Measurements from ENCODE around the gene KMT5B. TPM values are rescaled to one million over a fixed set of nuclear protein-coding genes. Genes with fewer than 3 reads are reported as not detected.

Gene KMT5B
- total RNA-seq, 1 experiment from 2014 or later, result 43.8 TPM

- Mint-ChIP-seq H3K36me3 (no peaks in the 10 kb centered on the region), H3K27ac (peak overlapping the region; percentile 46; the same call in 1 of the 2 replicates), H3K27me3 (ENCODE audit: low read depth) (no peaks in the 10 kb centered on the region), H3K4me1 (peaks cover 69% of the 10 kb centered on the region), H3K9me3 (no peaks in the 10 kb centered on the region), H3K4me3 (no peak overlapping the region)
- ChIA-PET CTCF (interaction anchor here (0.7 to 1.8 kb wide), 6 partner anchors 14 to 80 kb away, joined by 3 to 7 read pairs (median 4); no protein-coding TSS in a partner anchor), POLR2A (interaction anchor here (0.6 to 0.7 kb wide), 2 partner anchors 92 to 109 kb away, joined by 4 to 5 read pairs; no protein-coding TSS in a partner anchor)
- DNase-seq (ENCODE audit: low spot score), result no peak
- no peak for TF ChIP-seq ATF1 (CRISPR knock-in tag; IDR thresholded peaks at IDR 0.05)
- no peak for TF ChIP-seq MLX (CRISPR knock-in tag; IDR thresholded peaks at IDR 0.05)
- TF ChIP-seq HMGA2 (CRISPR knock-in tag; IDR thresholded peaks at IDR 0.05), result no peak
- no peak for TF ChIP-seq ATF6 (CRISPR knock-in tag; IDR thresholded peaks at IDR 0.05)
- no peak for TF ChIP-seq ATF3 (CRISPR knock-in tag; conservative IDR thresholded peaks at IDR 0.05)
- TF ChIP-seq USF1 (CRISPR knock-in tag; IDR thresholded peaks at IDR 0.05), result no peak
- TF ChIP-seq ZNF263 (CRISPR knock-in tag; IDR thresholded peaks at IDR 0.05; ENCODE audit: low read depth), result no peak
- no peak for TF ChIP-seq NFE2L1 (CRISPR knock-in tag; IDR thresholded peaks at IDR 0.05)
- no peak for TF ChIP-seq NR2C2 (CRISPR knock-in tag; IDR thresholded peaks at IDR 0.05)
- TF ChIP-seq TEAD4 (CRISPR knock-in tag; IDR thresholded peaks at IDR 0.05), result no peak
- TF ChIP-seq ZNF219 (CRISPR knock-in tag; IDR thresholded peaks at IDR 0.05; ENCODE audit: borderline replicate concordance), result no peak
- TF ChIP-seq NFYB (CRISPR knock-in tag; conservative IDR thresholded peaks at IDR 0.05; ENCODE audit: low read depth), result no peak
- no peak for TF ChIP-seq OVOL2 (CRISPR knock-in tag; IDR thresholded peaks at IDR 0.05; ENCODE audit: borderline replicate concordance)
- TF ChIP-seq ESRRA (CRISPR knock-in tag; IDR thresholded peaks at IDR 0.05; ENCODE audit: borderline replicate concordance), result no peak
- no peak for TF ChIP-seq JAZF1 (CRISPR knock-in tag; IDR thresholded peaks at IDR 0.05)
- no peak for TF ChIP-seq GABPB1 (CRISPR knock-in tag; IDR thresholded peaks at IDR 0.05)
- no peak for TF ChIP-seq E2F4 (CRISPR knock-in tag; IDR thresholded peaks at IDR 0.05; ENCODE audit: borderline replicate concordance, low read depth)
- no peak for TF ChIP-seq SP1 (CRISPR knock-in tag; conservative IDR thresholded peaks at IDR 0.05)
- no peak for TF ChIP-seq NR1H2 (CRISPR knock-in tag; IDR thresholded peaks at IDR 0.05)
- no peak for ATAC-seq
Observed at GRCh38 chr11:68204402-68204801, 8.7 kb downstream of the KMT5B start.

- ChIA-PET CTCF (interaction anchor here (0.7 kb wide), 1 partner anchor 161 kb away, joined by 3 read pairs; no protein-coding TSS in a partner anchor), POLR2A (no interaction called here)
- TF ChIP-seq SOX15 (CRISPR knock-in tag; IDR thresholded peaks at IDR 0.05) (no peak), GTF2I (CRISPR knock-in tag; conservative IDR thresholded peaks at IDR 0.05) (no peak), KAT7 (CRISPR knock-in tag; IDR thresholded peaks at IDR 0.05; ENCODE audit: borderline replicate concordance) (no peak), ZBTB21 (CRISPR knock-in tag; IDR thresholded peaks at IDR 0.05; ENCODE audit: borderline replicate concordance) (no peak), TCF7 (CRISPR knock-in tag; IDR thresholded peaks at IDR 0.05; ENCODE audit: low read depth) (no peak), FOXP1 (CRISPR knock-in tag; IDR thresholded peaks at IDR 0.05; ENCODE audit: borderline replicate concordance) (no peak), ESRRA (CRISPR knock-in tag; IDR thresholded peaks at IDR 0.05; ENCODE audit: borderline replicate concordance) (no peak), STAT6 (CRISPR knock-in tag; conservative IDR thresholded peaks at IDR 0.05; ENCODE audit: low read depth) (no peak)
- Mint-ChIP-seq H3K9me3 (no peaks in the 10 kb centered on the region), H3K36me3 (no peaks in the 10 kb centered on the region), H3K4me1 (peaks cover 69% of the 10 kb centered on the region), H3K27ac (no peak overlapping the region), H3K27me3 (ENCODE audit: low read depth) (no peaks in the 10 kb centered on the region), H3K4me3 (no peak overlapping the region)
- DNase-seq (ENCODE audit: low spot score) (no peak), ATAC-seq (no peak)
Observed at GRCh38 chr11:68202165-68202564, 10.9 kb downstream of the KMT5B start.
